ENCODE measurements around the gene ADAM19.
"Not testable (repeated sequence)": the region's sequence is repeated elsewhere in the genome, so short reads cannot be mapped to it uniquely, and the experiment has no call there.

Gene ADAM19

DNA sequence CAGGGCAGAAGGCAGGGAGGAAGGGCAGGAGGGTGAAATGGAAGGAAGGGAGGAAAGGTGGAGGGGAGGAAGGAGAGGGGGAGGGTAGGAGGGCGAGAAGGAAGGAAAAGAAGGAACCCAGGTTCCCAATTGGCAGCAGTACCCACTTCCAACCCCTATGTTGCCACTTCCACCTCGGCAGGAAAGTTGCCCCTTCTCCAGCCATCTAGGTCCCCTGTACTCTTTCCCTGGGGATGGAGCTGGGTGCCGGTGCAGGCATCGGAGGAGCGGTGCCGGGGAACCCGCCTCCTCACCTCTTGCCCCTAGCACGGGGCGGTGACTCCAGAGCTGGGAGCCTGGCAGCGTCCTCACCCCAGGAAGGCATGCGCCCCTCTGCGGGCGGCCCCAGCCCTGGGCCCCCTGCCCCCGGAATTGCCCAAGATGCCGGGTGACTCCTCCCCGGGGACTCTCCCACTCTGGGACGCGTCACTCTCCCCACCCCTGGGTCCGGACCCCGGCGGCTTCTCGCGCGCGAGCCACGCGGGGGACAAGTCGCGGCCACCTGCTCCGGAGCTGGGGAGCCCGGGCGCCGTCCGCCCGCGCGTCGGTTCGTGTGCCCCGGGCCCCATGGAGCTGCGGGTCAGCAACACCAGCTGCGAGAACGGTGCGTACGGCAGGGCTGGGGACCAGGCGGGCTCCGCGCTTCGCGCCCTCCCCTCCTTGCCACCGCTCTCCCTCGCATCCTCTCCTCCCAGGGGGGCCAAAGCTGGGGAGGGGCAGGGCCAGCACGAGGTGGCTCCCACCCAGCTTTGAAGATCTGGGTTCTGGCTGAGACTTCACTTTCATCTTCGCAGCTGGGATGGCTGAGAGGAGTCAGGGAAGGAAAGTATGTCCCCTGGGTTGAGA lies 115.6 kb downstream of the ADAM19 start, which contains the start of gene NIPAL4:
Gene NIPAL4 (plus strand): TSS at position 499 of the 885 bp plus-strand sequence. CDS start 108 bp downstream, at position 607.
- peak; percentile 39 for DNase-seq

DNA sequence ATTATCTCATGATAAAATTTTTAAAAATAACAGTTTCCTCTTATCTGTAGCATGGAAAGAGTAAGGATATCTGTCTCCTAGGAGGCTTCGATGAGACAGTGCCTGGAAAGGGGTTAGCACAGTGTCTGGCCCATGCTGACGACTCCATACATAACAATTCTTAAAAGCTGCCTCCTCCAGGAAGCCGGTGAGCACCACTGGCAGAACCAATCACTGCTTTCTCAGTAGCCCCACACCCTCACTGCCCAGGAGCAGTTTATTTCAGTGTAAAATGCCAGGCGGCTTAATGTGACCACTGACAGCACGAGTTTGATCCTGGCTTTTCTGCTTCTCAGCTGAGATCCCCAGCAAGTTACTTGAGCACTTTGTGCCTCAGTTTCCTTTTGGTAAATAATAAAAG lies 116.7 kb downstream of the ADAM19 start:
- no peak for DNase-seq

DNA sequence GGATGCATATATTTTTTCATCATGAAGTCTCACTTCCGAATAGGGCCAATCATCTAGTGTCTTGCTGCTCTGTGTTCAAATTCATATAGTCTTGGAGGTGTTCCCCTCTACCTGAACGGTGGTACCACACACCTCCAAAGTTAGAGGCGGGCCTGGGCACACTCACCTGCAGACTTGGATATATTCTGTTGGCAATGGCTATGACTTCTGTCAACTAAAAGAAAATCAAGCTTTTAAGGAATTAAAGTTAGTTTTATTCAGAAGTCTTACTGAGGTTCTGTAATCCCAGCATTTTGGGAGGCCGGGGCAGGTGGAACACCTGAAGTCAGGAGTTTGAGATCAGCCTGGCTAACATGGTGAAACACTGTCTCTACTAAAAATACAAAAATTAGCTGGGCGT lies 118.2 kb downstream of the ADAM19 start:
- no peak for DNase-seq

DNA sequence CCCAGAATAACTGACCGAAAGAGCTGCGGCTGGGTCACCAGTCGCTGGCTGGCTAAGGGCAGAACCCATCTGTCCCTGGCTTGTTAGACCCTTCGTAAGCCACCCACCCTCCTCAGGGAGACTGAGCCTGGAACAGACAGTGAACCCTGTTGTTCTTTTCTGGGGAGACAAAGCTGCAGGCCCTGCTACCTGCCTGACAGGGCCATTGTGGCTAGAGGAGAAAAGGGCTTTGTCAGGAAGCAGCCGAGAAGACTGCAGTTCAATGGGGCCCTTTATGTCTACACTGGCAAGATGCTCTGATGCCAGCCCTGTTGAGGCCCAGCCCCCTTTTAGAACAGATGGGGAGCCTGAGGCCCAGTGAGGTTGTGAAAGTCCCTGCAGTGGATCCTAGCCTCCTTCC lies 119.3 kb downstream of the ADAM19 start:
- DNase-seq: no peak

DNA sequence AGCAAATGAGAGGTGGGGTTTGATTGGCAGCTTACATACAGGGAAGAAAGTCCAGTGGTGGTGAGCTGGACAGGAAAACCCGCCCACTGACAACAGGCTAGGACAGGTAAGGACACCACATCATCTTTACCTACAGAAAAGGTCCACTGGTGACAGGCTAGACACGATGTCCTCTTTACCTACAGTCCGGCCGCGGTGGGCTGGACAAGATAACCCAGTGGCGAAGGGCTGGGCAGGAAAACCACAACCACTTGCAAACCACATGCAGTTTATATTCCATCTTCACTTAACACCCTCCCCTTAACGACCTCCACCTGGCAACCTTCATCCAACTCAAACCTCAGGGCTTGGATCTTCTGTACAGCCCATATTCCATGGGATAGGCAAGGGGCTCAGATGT lies 120.5 kb downstream of the ADAM19 start:
- no peak for DNase-seq

DNA sequence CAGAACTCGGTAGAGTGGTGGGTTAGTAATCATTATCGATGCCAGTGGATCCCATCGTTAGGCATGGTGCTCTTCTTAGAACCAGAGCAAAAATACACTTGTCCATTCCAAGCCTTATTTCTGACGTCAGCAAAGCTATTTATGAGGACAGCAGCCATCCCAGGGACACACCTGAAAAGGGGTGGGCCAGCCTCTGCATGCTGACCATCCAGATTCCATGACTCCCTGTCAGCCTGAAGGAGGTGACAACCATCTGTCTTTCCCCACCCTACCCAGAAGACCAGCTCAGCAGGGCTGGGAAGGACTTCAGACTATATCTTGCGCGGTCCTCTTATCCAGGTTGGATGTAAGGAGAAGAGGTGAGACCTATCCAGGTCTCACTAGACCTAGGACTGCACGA lies 121.3 kb downstream of the ADAM19 start:
- no peak for DNase-seq

DNA sequence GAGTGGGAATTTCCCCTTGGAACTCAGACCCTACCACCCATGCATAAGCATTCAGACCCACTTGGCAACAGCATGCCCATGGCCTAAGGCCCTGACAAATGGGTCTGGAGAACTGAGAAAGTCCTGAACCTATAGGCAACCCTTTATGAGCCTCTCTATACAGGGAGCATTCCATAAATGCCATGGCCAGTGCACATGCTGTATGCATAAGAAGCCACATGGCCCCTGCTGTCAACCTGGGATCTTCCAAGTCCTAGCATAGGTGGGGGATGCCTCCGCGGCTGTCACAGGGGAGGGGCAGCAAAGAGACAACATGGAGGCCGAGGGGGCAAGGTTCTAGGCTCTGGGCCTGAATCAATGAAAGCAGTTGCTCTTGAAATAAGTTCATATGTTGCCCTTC lies 123.8 kb downstream of the ADAM19 start:
- no peak for DNase-seq

DNA sequence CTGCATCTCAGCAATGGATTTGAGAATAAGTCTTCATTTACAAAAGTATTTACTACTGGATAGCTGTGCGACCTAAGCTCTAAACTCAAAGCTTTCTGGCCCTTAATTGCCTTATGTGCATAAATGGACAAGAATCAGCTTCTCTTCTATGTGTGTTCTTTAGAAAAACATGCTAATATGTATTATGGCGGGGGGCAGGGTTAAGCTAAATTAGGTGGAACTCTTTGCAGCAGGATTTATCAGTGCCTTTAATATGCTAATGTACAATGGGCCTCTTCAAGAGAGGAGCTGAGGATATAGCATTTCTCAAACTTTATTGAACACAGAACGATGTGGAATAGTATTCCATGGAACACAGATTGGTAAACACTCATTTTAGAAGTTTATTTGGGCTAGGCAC lies 125.6 kb downstream of the ADAM19 start:
- DNase-seq: no peak

DNA sequence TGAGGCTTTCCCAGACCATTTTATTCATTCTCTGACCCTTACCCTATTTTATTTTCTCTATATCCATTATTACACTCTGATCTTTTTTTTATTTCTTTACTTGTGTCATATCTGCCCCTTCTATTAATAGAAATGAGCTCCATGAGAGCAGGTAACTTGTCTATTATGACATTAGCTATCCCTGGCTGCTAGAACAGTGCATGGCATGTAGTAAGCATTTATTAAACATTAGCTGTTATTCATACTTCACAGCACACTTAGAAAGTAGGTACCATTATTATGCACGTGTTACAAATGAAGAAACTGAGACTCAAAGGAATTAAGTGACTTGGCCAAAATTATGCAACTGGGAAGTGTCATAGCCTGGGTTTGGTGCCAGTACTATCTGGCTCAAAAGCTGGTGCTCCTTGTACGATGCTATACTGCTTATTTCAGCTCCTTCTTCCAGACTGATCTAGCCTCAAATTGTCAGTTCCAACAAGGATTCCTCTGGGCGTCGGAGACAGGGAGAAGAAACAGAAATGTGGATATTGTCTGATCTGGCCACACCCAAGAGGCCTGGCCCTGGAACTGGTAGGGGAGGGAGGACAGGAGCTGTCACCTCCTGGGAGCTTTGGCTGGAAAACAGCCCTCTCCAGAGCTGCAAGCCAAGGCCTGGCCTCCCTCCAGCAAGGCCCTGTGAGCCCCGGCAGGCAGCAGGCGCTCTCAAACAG lies 126.4 kb downstream of the ADAM19 start:
- DNase-seq: peak; percentile 40

DNA sequence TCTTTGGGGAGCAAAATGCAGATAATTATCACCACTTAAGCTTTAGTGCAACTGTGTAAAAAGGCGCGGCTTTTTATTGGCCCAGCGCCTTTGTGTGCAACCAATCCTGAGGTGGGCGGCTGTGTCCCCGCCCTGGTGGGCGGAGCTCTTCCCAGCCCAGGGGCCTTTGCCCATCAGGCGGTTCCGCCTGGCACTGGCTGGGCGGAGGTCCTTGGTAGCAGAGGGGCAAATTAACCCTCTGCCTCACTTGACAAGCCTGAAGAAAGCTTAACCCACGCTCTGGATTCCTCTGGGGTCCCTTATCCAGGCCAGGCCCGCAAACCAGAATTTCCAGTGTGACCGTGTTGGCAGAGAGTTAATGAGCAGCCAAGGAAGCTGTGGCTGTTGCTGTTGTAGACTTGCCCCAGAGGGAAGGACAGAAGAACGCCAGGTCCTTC lies 128.4 kb downstream of the ADAM19 start:
- no peak for DNase-seq

DNA sequence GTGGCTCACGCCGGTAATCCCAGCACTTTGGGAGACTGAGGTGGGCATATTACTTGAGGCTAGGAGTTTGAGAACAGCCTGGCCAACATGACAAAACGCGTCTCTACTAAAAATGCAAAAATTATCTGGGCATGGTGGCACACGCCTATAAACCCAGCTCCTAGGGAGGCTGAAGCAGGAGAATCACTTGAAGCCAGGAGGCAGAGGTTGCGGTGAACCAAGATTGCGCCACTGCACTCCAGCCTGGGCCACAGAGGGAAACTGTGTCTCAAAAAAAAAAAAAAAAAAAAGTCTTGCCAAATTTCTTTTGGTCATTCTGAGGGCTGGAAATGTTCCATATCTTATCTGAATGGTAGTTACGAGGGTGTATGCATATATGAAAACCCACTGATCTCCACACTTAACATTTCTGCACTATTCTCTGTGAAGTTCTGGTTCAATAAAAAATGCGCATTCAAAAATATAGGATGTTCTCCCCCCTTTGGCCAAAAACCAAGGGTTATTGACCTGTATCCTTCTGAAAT lies 129.1 kb downstream of the ADAM19 start:
- DNase-seq: no peak

DNA sequence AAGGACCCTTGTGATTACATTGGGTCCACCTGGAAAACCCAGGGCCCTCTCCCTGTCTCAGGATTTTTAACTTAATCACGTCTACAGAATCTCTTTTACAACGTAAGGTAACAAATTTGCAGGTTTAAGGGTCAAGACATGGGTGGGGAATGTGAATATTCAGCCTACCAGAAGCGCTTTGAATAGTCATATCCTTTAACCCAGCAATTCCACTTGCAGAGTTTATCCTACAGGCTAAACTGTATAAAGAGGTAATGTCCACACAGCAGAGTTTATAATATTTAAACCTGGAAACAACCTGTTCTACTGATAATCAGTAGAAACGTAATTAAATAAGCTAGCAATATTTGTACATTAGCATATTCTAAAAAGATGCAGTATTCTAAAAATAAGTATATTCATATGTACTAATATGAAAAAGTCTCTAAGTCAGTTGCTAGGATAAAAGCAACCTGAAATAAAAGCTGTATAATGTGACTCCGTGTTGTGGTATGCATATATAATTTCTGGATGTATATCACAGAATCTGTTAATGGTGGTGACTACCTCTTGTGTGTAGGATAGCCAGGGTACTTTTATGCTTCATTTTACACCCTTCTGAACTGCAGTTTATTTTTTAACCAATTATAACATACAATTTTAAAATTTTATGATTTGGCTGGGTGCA lies 129.7 kb downstream of the ADAM19 start:
- DNase-seq: no peak

DNA sequence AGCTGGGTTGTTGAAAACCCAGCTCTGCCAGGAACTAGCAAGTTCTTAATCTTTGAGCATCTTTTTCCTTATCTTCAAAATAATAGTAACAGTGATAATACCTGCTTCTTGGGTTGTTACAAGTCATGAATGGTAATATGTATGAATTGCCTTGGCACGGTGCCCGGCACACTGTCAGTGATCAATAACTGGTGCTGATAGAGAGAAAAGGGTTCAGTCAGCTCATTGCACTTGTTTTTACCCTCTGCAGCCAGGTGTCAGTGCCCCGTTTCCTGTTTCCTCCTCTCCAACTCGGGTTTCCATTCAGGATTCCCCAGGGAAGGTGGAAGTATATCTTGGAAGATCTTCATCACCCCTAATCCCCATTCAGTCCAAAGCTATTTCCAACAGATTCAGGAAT lies 131.4 kb downstream of the ADAM19 start:
- no peak for DNase-seq

DNA sequence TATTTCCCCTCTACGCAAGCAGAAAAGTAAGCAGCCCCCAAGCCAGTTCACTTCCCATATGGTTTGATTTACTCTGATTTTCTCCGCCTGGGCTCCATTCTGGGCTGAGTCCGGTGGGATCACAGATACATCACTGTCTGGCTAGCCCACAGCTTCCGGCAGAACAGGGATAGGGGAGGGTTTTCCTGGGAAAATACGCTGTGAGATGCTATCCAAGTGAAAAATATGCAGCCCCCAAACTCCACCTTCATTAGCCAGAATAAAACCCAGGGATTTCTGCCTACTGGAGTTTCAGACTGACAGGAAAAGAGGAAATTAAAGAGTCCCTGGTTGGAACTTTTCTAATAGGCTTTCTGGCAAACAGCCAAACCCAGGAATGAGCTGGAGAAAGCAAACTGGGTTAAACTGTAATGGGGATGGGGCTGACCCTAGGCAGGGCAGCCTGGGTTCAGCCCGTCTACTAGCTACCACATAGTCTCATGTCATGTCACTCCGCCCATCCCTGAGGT lies 132.5 kb downstream of the ADAM19 start:
- DNase-seq: peak; percentile 83

DNA sequence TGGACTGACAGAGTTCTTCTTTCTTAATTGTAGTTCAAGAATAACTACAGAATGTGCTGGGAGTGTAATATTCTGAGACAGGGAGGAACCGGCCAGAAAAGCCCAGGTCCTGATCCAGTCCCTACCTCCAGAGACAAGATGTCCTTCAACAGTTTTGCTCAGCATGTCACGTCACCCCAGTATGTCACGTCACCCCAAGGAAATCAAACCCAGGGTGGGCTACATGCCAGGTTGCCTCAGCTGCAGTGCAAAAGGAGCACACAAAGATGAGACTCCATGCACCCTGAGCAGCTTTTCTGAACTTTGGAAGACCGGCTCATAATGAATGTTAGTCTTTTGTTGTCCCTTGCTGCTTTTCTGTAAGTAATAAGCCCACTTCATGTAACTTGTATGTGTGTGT lies 141.5 kb downstream of the ADAM19 start:
- no peak for DNase-seq

DNA sequence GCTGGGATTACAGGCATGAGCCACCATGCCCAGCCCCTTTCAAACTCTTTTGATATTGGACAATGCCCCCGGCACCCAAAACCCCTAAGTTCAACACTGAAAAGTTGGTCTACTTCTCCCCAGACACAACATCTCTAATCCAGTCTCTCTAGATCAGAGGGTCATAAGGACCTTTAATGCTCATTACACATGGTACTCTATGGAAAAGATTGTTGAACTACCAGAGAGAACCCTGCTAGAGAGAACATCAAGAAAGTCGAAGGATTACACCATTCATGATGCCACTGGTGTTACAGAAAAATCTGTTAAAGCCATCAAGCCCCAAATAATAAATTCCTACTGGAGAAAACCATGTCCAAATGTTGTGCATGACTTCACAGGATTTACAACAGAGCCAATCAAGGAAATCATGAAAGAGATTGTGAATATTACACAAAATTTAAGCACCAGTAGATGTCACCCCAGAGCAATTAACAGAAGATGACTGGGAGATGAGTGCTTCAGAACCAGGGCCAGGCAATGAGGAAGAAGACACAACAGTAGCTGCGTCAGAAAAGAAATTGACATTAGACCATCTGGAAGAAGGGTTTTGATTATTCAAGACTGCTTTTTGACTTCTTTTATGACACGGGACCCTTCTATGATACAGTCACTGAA lies 143.9 kb downstream of the ADAM19 start:
- no peak for DNase-seq

DNA sequence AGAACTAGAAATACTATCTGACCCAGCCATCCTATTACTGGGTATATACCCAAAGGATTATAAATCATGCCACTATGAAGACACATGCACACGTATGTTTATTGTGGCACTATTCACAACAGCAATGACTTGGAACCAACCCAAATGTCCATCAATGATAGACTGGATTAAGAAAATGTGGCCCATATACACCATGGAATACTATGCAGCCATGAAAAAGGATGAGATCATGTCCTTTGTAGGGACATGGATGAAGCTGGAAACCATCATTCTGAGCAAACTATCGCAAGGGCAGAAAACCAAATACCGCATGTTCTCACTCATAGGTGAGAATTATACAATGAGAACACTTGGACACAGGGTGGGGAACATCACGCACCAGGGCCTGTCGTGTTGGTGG lies 145.7 kb downstream of the ADAM19 start:
- DNase-seq: not testable (repeated sequence)

Data from right hindlimb (tissue), 1 donor.